Panc1 (cell line): Measurements from ENCODE around the gene POC1B. TPM values are rescaled to one million over a fixed set of nuclear protein-coding genes. Genes with fewer than 3 reads are reported as not detected.

Experiments
- ATAC-seq: fragments of 200-7000 bp; cut with Tn5 transposase; 2 replicates; pipeline ENCODE4 v1.9.1; 2020; ENCODE audit warnings: mild to moderate bottlenecking, moderate library complexity
- BruUV-seq: library from RNA; stranded (reverse); fragments of 400-500 nt; replicated peaks from 2 replicates; lab custom pipeline; 2021; lab: Mats Ljungman, UMichigan
- CTCF ChIA-PET: fragments of 300-600 bp; sonication (Branson Sonifier 250); formaldehyde crosslinking; loops from one replicate; lab custom pipeline; 2022; ENCODE audit warnings: antibody characterized with exemption; lab: Charles Lee
- POLR2A ChIA-PET: fragments of 300-600 bp; sonication (Branson Sonifier 250); formaldehyde crosslinking; loops from one replicate; lab custom pipeline; 2022; ENCODE audit warnings: antibody characterized with exemption; lab: Charles Lee
- DNase-seq: peaks from one replicate; pipeline ENCODE4 v3.0.0-alpha.2; 2010; ENCODE audit warnings: low read depth, low spot score
- H3K27ac ChIP-seq: 2 replicates; pipeline ENCODE4 v1.5.1; 2011; ENCODE audit warnings: mild to moderate bottlenecking, low read length, inconsistent platforms
- H3K27me3 ChIP-seq: fragments of 200-500 bp; sonication (Bioruptor generic); 2 replicates; pipeline ENCODE4 v1.6.0; 2014; ENCODE audit warnings: low read length, inconsistent platforms; ENCODE audit not compliant: control insufficient read depth, insufficient read depth
- H3K36me3 ChIP-seq: fragments of 200-500 bp; sonication (Bioruptor generic); 2 replicates; pipeline ENCODE4 v1.5.1; 2014; ENCODE audit warnings: inconsistent platforms, mild to moderate bottlenecking, low read length, moderate library complexity; ENCODE audit not compliant: control insufficient read depth, insufficient read depth
- H3K4me1 ChIP-seq: 2 replicates; pipeline ENCODE4 v1.5.1; 2011; ENCODE audit warnings: inconsistent platforms, mild to moderate bottlenecking, low read length, moderate library complexity; ENCODE audit not compliant: control insufficient read depth, insufficient read depth
- H3K4me3 ChIP-seq, 2 experiments: 2 replicates each; pipeline ENCODE4 v1.5.1; 2011 to 2012; ENCODE audit warnings: low read depth in 2 of 2, low read length in 2 of 2, mild to moderate bottlenecking in 2 of 2, inconsistent platforms in 1 of 2, moderate library complexity in 1 of 2
- H3K9me3 ChIP-seq: fragments of 200-500 bp; sonication (Bioruptor generic); 2 replicates; pipeline ENCODE4 v1.5.1; 2014; ENCODE audit warnings: low read depth, mild to moderate bottlenecking, inconsistent platforms, low read length, moderate library complexity; ENCODE audit not compliant: control insufficient read depth, insufficient read depth
- CTCF ChIP-seq: fragments of 450-650 bp; IDR thresholded peaks from 2 replicates; pipeline ENCODE4 v1.5.1; 2017; ENCODE audit warnings: mild to moderate bottlenecking
- POLR2AphosphoS5 ChIP-seq: IDR thresholded peaks from 2 replicates; pipeline ENCODE4 v1.6.1; 2012; ENCODE audit warnings: mild to moderate bottlenecking, low read depth, low read length, moderate library complexity
- SIN3A ChIP-seq: IDR thresholded peaks from 2 replicates; pipeline ENCODE4 v1.6.1; 2012; ENCODE audit warnings: low read depth, mild to moderate bottlenecking, low read length, moderate library complexity, borderline replicate concordance; ENCODE audit not compliant: insufficient read depth
- TCF7L2 ChIP-seq: IDR thresholded peaks from 2 replicates; pipeline ENCODE4 v1.6.1; 2011; ENCODE audit warnings: mild to moderate bottlenecking, low read depth, low read length, inconsistent platforms
- in situ Hi-C: cut with HindIII; loops from 2 replicates; pipeline ENCODE4 v1.10.0; 2016; ENCODE audit warnings: low sequenced_read_pairs, low pct_unique_long_range_greater_than_20kb
- intact Hi-C: fragments of 100-400 bp; cut with micrococcal nuclease; formaldehyde crosslinking; loops from one replicate; pipeline ENCODE4 v1.10.0; 2022; ENCODE audit not compliant: unreplicated experiment
- total RNA-seq: library from RNA; stranded (reverse); gene quantifications from one replicate; pipeline ENCODE4 v1.2.1, GENCODE V29; 2021; ENCODE audit not compliant: unreplicated experiment
- TF ChIP-seq, protein P1 (sequence below), 2 experiments: IDR thresholded peaks; 2 replicates each; pipeline ENCODE4 v1.6.1; 2011 to 2012; ENCODE audit warnings: low read depth in 2 of 2, control low read depth in 1 of 2, low read length in 1 of 2, mild to moderate bottlenecking in 1 of 2, moderate library complexity in 1 of 2; ENCODE audit not compliant: insufficient read depth in 1 of 2

The POC1B gene
- total RNA-seq, 1 experiment from 2014 or later = 7.3 TPM

DNA sequence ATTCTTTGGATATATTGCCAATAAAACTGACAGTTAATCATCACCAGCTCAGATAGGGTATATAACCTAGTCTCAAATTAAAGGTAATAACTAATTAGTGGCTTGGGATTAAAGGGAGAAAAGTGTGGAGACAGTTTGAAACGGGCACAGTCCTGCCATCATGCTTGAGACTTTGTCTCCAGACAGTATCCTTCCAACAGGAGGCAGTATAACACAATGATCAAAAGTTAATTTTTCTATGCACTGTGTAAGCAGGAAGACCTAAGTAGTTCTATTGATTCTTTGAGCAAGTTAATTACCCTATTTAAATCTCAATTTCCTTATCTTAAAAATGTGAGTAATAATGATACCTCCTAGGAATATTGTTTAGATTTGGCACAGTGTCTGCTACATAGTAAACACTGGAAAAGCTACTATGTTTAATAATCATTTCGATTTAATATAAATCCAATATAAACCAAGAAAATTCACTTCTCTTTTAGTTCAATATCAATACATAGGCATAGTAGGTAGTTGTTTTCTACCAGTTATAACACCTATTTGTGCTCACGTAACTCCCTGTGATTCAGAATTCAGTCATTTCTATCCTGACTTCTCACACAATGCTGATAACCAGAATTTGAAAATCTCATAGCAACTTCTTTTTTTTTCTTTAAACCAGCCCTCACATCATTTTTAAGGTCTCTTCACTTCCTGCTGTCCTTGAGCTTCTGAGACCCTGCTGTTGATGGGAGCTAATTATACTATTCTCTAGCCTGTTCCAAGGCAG lies 54.9 kb downstream of the POC1B start:
- no peaks in the 10 kb centered on the region for H3K4me1 ChIP-seq
- DNase-seq = peak; percentile 33
- ChIA-PET POLR2A (no interaction called here), CTCF (no interaction called here)
- H3K27ac ChIP-seq = no peak overlapping the region
- peak; percentile 90 for ATAC-seq
- no peaks in the 10 kb centered on the region for H3K27me3 ChIP-seq
- no peak for TF ChIP-seq POLR2AphosphoS5
- no peak for TF ChIP-seq TCF7L2
- no peak for TF ChIP-seq SIN3A
- peak; percentile 71; the same call in 1 of the 2 replicates for TF ChIP-seq CTCF
- H3K9me3 ChIP-seq = no peaks in the 10 kb centered on the region
- H3K4me3 ChIP-seq = no peak overlapping the region
- H3K36me3 ChIP-seq = no peaks in the 10 kb centered on the region
- in situ Hi-C loops = no loop called here
- no TSS peak for BruUV-seq
- intact Hi-C loops = loop anchor here (2.0 kb wide), 1 partner anchor 58 kb away; no protein-coding TSS in a partner anchor

DNA sequence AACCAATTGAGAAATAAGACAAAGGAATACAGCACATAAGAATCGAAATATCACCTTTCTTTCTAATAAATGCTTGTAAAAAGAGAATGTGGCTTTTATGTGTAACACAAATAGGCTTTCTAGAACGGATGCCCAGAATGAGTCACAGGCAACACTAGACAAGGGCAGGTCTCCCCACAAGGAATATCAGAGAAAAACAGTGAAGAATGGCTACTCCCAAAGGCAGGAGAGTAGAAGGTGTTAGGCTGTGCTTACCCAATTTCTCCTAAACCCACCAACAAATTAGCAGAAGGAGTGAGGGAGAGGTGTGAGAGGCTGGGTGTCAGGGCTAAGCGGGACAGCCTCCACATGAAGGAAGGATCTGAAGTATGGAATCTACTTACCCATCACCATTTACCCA lies 56.5 kb downstream of the POC1B start:
- intact Hi-C loops (no loop called here), in situ Hi-C loops (no loop called here)
- no peaks in the 10 kb centered on the region for H3K9me3 ChIP-seq
- CTCF ChIA-PET = no interaction called here
- no peak for DNase-seq
- POLR2A ChIA-PET = interaction anchor here (0.7 kb wide), 1 partner anchor 1158 kb away, joined by 3 read pairs; no protein-coding TSS in a partner anchor
- H3K27ac ChIP-seq = no peak overlapping the region
- H3K27me3 ChIP-seq = no peaks in the 10 kb centered on the region
- no peak overlapping the region for H3K4me3 ChIP-seq
- TF ChIP-seq SIN3A (no peak), TCF7L2 (no peak), POLR2AphosphoS5 (no peak), CTCF (no peak)
- TF ChIP-seq, protein P1, sequence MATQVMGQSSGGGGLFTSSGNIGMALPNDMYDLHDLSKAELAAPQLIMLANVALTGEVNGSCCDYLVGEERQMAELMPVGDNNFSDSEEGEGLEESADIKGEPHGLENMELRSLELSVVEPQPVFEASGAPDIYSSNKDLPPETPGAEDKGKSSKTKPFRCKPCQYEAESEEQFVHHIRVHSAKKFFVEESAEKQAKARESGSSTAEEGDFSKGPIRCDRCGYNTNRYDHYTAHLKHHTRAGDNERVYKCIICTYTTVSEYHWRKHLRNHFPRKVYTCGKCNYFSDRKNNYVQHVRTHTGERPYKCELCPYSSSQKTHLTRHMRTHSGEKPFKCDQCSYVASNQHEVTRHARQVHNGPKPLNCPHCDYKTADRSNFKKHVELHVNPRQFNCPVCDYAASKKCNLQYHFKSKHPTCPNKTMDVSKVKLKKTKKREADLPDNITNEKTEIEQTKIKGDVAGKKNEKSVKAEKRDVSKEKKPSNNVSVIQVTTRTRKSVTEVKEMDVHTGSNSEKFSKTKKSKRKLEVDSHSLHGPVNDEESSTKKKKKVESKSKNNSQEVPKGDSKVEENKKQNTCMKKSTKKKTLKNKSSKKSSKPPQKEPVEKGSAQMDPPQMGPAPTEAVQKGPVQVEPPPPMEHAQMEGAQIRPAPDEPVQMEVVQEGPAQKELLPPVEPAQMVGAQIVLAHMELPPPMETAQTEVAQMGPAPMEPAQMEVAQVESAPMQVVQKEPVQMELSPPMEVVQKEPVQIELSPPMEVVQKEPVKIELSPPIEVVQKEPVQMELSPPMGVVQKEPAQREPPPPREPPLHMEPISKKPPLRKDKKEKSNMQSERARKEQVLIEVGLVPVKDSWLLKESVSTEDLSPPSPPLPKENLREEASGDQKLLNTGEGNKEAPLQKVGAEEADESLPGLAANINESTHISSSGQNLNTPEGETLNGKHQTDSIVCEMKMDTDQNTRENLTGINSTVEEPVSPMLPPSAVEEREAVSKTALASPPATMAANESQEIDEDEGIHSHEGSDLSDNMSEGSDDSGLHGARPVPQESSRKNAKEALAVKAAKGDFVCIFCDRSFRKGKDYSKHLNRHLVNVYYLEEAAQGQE (IDR thresholded peaks at IDR 0.05; ENCODE audit: insufficient read depth in 1 of 2, low read depth in 2 of 2, low read length in 1 of 2) = no peak
- no peaks in the 10 kb centered on the region for H3K4me1 ChIP-seq
- no peak for ATAC-seq
- no TSS peak for BruUV-seq
- H3K36me3 ChIP-seq = no peaks in the 10 kb centered on the region
